ENCODE data around the gene SPINK13.

The SPINK13 gene

GRCh38 chr5:148333262-148333849 lies 64.8 kb downstream of the SPINK13 start:
- no peaks in the 10 kb centered on the region for H3K36me3 ChIP-seq
- no peak overlapping the region for H3K4me3 ChIP-seq (ENCODE audit: low read depth, low read length)
- H3K4me1 ChIP-seq: no peaks in the 10 kb centered on the region
- TF ChIP-seq CTCF (IDR thresholded peaks at IDR 0.05; ENCODE audit: low read depth, low read length): no peak
- H3K9me3 ChIP-seq: no peaks in the 10 kb centered on the region
- no peaks in the 10 kb centered on the region for H3K27me3 ChIP-seq
- no peak for DNase-seq

DNA sequence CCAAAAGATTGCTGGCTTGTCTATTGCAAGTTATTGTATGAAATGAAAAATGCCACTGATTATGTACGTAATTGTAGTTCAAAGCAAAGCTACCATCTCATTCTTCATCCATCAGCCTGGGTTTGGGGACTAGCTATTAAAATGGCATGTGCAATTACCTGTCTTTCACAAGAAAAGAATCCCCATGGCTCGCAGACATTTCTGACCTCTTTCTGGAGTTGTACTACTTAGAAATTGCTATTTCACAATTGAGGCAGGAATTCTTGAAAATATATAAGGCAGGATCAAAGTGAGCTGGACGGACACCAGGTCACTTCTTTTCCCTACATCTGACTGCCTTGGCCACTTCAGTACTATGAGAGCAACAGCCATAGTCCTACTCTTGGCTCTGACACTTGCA lies 66.7 kb downstream of the SPINK13 start, which contains the start of gene SPINK9:
SPINK9 (plus strand) TSS at position 301 of the 400 bp plus-strand sequence; CDS start at position 356, 55 bp downstream.
- DNase-seq: no peak
- Histone ChIP-seq H3K36me3 (no peaks in the 10 kb centered on the region), H3K4me3 (ENCODE audit: low read depth, low read length) (no peak within 1 kb of the TSS), H3K4me1 (no peaks in the 10 kb centered on the region), H3K9me3 (no peaks in the 10 kb centered on the region), H3K27me3 (no peaks in the 10 kb centered on the region)
- no peak for TF ChIP-seq CTCF (IDR thresholded peaks at IDR 0.05; ENCODE audit: low read depth, low read length)

All from BE2C (cell line).